Panc1 (cell line): ENCODE measurements around the gene SH3RF2. TPM values are rescaled to one million over a fixed set of nuclear protein-coding genes. Genes with fewer than 3 reads are reported as not detected.

Source experiments
- ATAC-seq: fragments of 200-7000 bp; cut with Tn5 transposase; 2 replicates; pipeline ENCODE4 v1.9.1; 2020; ENCODE audit warnings: mild to moderate bottlenecking, moderate library complexity
- BruUV-seq: library from RNA; stranded (reverse); fragments of 400-500 nt; replicated peaks from 2 replicates; lab custom pipeline; 2021; lab: Mats Ljungman, UMichigan
- CTCF ChIA-PET: fragments of 300-600 bp; sonication (Branson Sonifier 250); formaldehyde crosslinking; loops from one replicate; lab custom pipeline; 2022; ENCODE audit warnings: antibody characterized with exemption; lab: Charles Lee
- POLR2A ChIA-PET: fragments of 300-600 bp; sonication (Branson Sonifier 250); formaldehyde crosslinking; loops from one replicate; lab custom pipeline; 2022; ENCODE audit warnings: antibody characterized with exemption; lab: Charles Lee
- DNase-seq: peaks from one replicate; pipeline ENCODE4 v3.0.0-alpha.2; 2010; ENCODE audit warnings: low read depth, low spot score
- H3K27ac ChIP-seq: 2 replicates; pipeline ENCODE4 v1.5.1; 2011; ENCODE audit warnings: mild to moderate bottlenecking, low read length, inconsistent platforms
- H3K27me3 ChIP-seq: fragments of 200-500 bp; sonication (Bioruptor generic); 2 replicates; pipeline ENCODE4 v1.6.0; 2014; ENCODE audit warnings: low read length, inconsistent platforms; ENCODE audit not compliant: control insufficient read depth, insufficient read depth
- H3K36me3 ChIP-seq: fragments of 200-500 bp; sonication (Bioruptor generic); 2 replicates; pipeline ENCODE4 v1.5.1; 2014; ENCODE audit warnings: inconsistent platforms, mild to moderate bottlenecking, low read length, moderate library complexity; ENCODE audit not compliant: control insufficient read depth, insufficient read depth
- H3K4me1 ChIP-seq: 2 replicates; pipeline ENCODE4 v1.5.1; 2011; ENCODE audit warnings: inconsistent platforms, mild to moderate bottlenecking, low read length, moderate library complexity; ENCODE audit not compliant: control insufficient read depth, insufficient read depth
- H3K4me3 ChIP-seq, 2 experiments: 2 replicates each; pipeline ENCODE4 v1.5.1; 2011 to 2012; ENCODE audit warnings: low read depth in 2 of 2, low read length in 2 of 2, mild to moderate bottlenecking in 2 of 2, inconsistent platforms in 1 of 2, moderate library complexity in 1 of 2
- H3K9me3 ChIP-seq: fragments of 200-500 bp; sonication (Bioruptor generic); 2 replicates; pipeline ENCODE4 v1.5.1; 2014; ENCODE audit warnings: low read depth, mild to moderate bottlenecking, inconsistent platforms, low read length, moderate library complexity; ENCODE audit not compliant: control insufficient read depth, insufficient read depth
- POLR2AphosphoS5 ChIP-seq: IDR thresholded peaks from 2 replicates; pipeline ENCODE4 v1.6.1; 2012; ENCODE audit warnings: mild to moderate bottlenecking, low read depth, low read length, moderate library complexity
- REST ChIP-seq, 2 experiments: IDR thresholded peaks; 2 replicates each; pipeline ENCODE4 v1.6.1; 2011 to 2012; ENCODE audit warnings: low read depth in 2 of 2, control low read depth in 1 of 2, low read length in 1 of 2, mild to moderate bottlenecking in 1 of 2, moderate library complexity in 1 of 2; ENCODE audit not compliant: insufficient read depth in 1 of 2
- SIN3A ChIP-seq: IDR thresholded peaks from 2 replicates; pipeline ENCODE4 v1.6.1; 2012; ENCODE audit warnings: low read depth, mild to moderate bottlenecking, low read length, moderate library complexity, borderline replicate concordance; ENCODE audit not compliant: insufficient read depth
- TCF7L2 ChIP-seq: IDR thresholded peaks from 2 replicates; pipeline ENCODE4 v1.6.1; 2011; ENCODE audit warnings: mild to moderate bottlenecking, low read depth, low read length, inconsistent platforms
- in situ Hi-C: cut with HindIII; loops from 2 replicates; pipeline ENCODE4 v1.10.0; 2016; ENCODE audit warnings: low sequenced_read_pairs, low pct_unique_long_range_greater_than_20kb
- intact Hi-C: fragments of 100-400 bp; cut with micrococcal nuclease; formaldehyde crosslinking; loops from one replicate; pipeline ENCODE4 v1.10.0; 2022; ENCODE audit not compliant: unreplicated experiment
- total RNA-seq: library from RNA; stranded (reverse); gene quantifications from one replicate; pipeline ENCODE4 v1.2.1, GENCODE V29; 2021; ENCODE audit not compliant: unreplicated experiment
- TF ChIP-seq, protein P1 (sequence below): fragments of 450-650 bp; IDR thresholded peaks from 2 replicates; pipeline ENCODE4 v1.5.1; 2017; ENCODE audit warnings: mild to moderate bottlenecking

SH3RF2 gene
- total RNA-seq, 1 experiment from 2014 or later = 23.1 TPM

DNA sequence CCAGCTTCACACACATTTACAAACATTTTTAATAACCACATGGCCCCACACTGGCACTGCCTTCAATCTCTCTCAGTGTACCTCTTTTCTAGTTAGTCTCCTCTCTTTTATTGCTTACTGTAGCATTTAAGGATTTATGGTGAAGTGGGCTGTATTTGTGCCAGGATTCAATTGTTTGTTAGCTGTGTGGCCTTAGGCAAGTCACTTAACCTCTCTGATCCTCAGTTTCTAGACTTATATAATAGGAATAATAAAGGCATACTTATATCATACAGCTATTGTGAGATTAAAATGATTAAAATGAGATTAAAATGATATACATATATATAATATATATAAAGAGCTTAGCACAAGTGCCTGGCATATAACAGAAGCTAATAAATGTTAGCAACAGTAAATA, 6.4 kb downstream of the SH3RF2 start:
- ChIA-PET POLR2A (no interaction called here), CTCF (no interaction called here)
- intact Hi-C loops = loop anchor here (10.0 kb wide), 1 partner anchor 102 kb away; no protein-coding TSS in a partner anchor
- Histone ChIP-seq H3K27me3 (no peaks in the 10 kb centered on the region), H3K4me3 (no peak overlapping the region), H3K27ac (peak overlapping the region; percentile 100; the same call in 1 of the 2 replicates), H3K9me3 (no peaks in the 10 kb centered on the region), H3K36me3 (no peaks in the 10 kb centered on the region), H3K4me1 (peaks cover 77% of the 10 kb centered on the region)
- in situ Hi-C loops = no loop called here
- no TSS peak for BruUV-seq
- no peak for ATAC-seq
- TF ChIP-seq, protein P1, sequence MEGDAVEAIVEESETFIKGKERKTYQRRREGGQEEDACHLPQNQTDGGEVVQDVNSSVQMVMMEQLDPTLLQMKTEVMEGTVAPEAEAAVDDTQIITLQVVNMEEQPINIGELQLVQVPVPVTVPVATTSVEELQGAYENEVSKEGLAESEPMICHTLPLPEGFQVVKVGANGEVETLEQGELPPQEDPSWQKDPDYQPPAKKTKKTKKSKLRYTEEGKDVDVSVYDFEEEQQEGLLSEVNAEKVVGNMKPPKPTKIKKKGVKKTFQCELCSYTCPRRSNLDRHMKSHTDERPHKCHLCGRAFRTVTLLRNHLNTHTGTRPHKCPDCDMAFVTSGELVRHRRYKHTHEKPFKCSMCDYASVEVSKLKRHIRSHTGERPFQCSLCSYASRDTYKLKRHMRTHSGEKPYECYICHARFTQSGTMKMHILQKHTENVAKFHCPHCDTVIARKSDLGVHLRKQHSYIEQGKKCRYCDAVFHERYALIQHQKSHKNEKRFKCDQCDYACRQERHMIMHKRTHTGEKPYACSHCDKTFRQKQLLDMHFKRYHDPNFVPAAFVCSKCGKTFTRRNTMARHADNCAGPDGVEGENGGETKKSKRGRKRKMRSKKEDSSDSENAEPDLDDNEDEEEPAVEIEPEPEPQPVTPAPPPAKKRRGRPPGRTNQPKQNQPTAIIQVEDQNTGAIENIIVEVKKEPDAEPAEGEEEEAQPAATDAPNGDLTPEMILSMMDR = no peak
- TF ChIP-seq REST (IDR thresholded peaks at IDR 0.05; ENCODE audit: insufficient read depth in 1 of 2, low read depth in 2 of 2, low read length in 1 of 2) = no peak
- no peak for TF ChIP-seq TCF7L2
- TF ChIP-seq POLR2AphosphoS5 = no peak
- no peak for TF ChIP-seq SIN3A
- DNase-seq = no peak

- ChIA-PET CTCF (no interaction called here), POLR2A (interaction anchor here (0.6 kb wide), 1 partner anchor 90 kb away, joined by 10 read pairs; no protein-coding TSS in a partner anchor)
- H3K4me1 ChIP-seq = peaks cover 77% of the 10 kb centered on the region
- H3K27me3 ChIP-seq = no peaks in the 10 kb centered on the region
- DNase-seq (no peak), ATAC-seq (no peak)
- no TSS peak for BruUV-seq
- no peaks in the 10 kb centered on the region for H3K36me3 ChIP-seq
- no peaks in the 10 kb centered on the region for H3K9me3 ChIP-seq
- in situ Hi-C loops (no loop called here), intact Hi-C loops (loop anchor here (10.0 kb wide), 1 partner anchor 101 kb away; no protein-coding TSS in a partner anchor)
- TF ChIP-seq REST (IDR thresholded peaks at IDR 0.05; ENCODE audit: insufficient read depth in 1 of 2, low read depth in 2 of 2, low read length in 1 of 2) (no peak), POLR2AphosphoS5 (no peak)
- TF ChIP-seq, protein P1 = no peak
- peak overlapping the region; percentile 100; the same call in 1 of the 2 replicates for H3K27ac ChIP-seq
- H3K4me3 ChIP-seq = no peak overlapping the region
Measured at GRCh38 chr5:145943674-145944121, 7.3 kb downstream of the SH3RF2 start.
